HepG2 (cell line): ENCODE results near the gene CKS1B. TPM values are rescaled to one million over a fixed set of nuclear protein-coding genes. Genes with fewer than 3 reads are reported as not detected.
A peak's percentile ranks its signal among the peaks of the same experiment; 100 is the strongest.

ENCODE experiments used
- ATAC-seq: fragments of 200-7000 bp; cut with Tn5 transposase; 3 replicates; pipeline ENCODE4 v1.9.1; 2020; ENCODE audit warnings: mild to moderate bottlenecking, moderate library complexity
- BruUV-seq: library from RNA; stranded (reverse); fragments of 400-500 nt; replicated peaks from 2 replicates; lab custom pipeline; 2021; lab: Mats Ljungman, UMichigan
- CTCF ChIA-PET: fragments of 300-600 bp; formaldehyde crosslinking; extraction: SDS; loops from one replicate; lab custom pipeline; 2021; ENCODE audit warnings: low total read pairs, inconsistent platforms, low intra/inter-chr PET ratio; lab: Yijun Ruan, JAX
- POLR2A ChIA-PET: fragments of 350-600 bp; sonication (Branson Sonifier 250); formaldehyde crosslinking; loops from one replicate; lab custom pipeline; 2020; ENCODE audit warnings: antibody characterized with exemption, inconsistent platforms; lab: Yijun Ruan, JAX
- DNase-seq: peaks from one replicate; pipeline ENCODE4 v3.0.0-alpha.2; 2015; ENCODE audit warnings: low spot score
- FAIRE-seq: peaks from 3 replicates; lab custom pipeline; 2011; peaks lifted over from hg19 to GRCh38; lab: Jason Lieb, UNC
- H2AFZ ChIP-seq: one replicate; pipeline ENCODE4 v1.6.1; 2011; ENCODE audit warnings: low read length, inconsistent platforms
- H3K27ac ChIP-seq: fragments of 300-600 bp; 3 replicates; pipeline ENCODE4 v1.8.0; 2011; ENCODE audit warnings: mixed run types, mild to moderate bottlenecking, mixed read lengths, low read length, inconsistent platforms; ENCODE audit not compliant: insufficient read depth; ENCODE audit errors: extremely low read length
- H3K27me3 ChIP-seq, 2 experiments: fragments of 200-600 bp in 1 of 2; 2 replicates in 1 of 2; 3 replicates in 1 of 2; pipeline versions ENCODE4 v1.6.0 to v1.8.0; 2011; ENCODE audit warnings: low read length in 2 of 2, mild to moderate bottlenecking in 2 of 2, moderate library complexity in 2 of 2, inconsistent platforms in 1 of 2; ENCODE audit not compliant: insufficient read depth in 2 of 2, control insufficient read depth in 1 of 2
- H3K36me3 ChIP-seq, 2 experiments: fragments of 200-600 bp in 1 of 2; replicated peaks in 1 of 2; 2 replicates in 1 of 2; 3 replicates in 1 of 2; pipeline versions ENCODE4 v1.5.1 to v1.8.0; 2011; ENCODE audit warnings: low read length in 2 of 2, inconsistent platforms in 1 of 2; ENCODE audit not compliant: insufficient read depth in 2 of 2, control insufficient read depth in 1 of 2
- H3K4me1 ChIP-seq: 2 replicates; pipeline ENCODE4 v1.5.1; 2012; ENCODE audit warnings: low read length, inconsistent platforms; ENCODE audit not compliant: insufficient read depth
- H3K4me2 ChIP-seq: 2 replicates; pipeline ENCODE4 v1.6.0; 2011; ENCODE audit warnings: low read depth, low read length, inconsistent platforms
- H3K4me3 ChIP-seq, 3 experiments: fragments of 200-600 bp in 1 of 3; sonication (generic), shearing (Covaris generic) in 1 of 3; replicated peaks in 1 of 3; 2 replicates each; pipeline ENCODE4 v1.5.1; 2011 to 2016; ENCODE audit warnings: low read length in 3 of 3, inconsistent platforms in 2 of 3, low read depth in 2 of 3, mild to moderate bottlenecking in 2 of 3, control low read depth in 1 of 3, mixed read lengths in 1 of 3; ENCODE audit not compliant: insufficient read depth in 1 of 3
- H3K79me2 ChIP-seq: one replicate; pipeline ENCODE4 v1.6.1; 2011; ENCODE audit warnings: low read length, inconsistent platforms; ENCODE audit not compliant: insufficient read depth
- H3K9ac ChIP-seq: 2 replicates; pipeline ENCODE4 v1.6.0; 2011; ENCODE audit warnings: mild to moderate bottlenecking, low read depth, low read length, inconsistent platforms; ENCODE audit not compliant: insufficient read depth
- H3K9me3 ChIP-seq: 2 replicates; pipeline ENCODE4 v1.5.1; 2012; ENCODE audit warnings: mild to moderate bottlenecking, low read length
- H4K20me1 ChIP-seq: 2 replicates; pipeline ENCODE4 v1.6.0; 2011; ENCODE audit warnings: inconsistent platforms, mild to moderate bottlenecking, low read length, moderate library complexity; ENCODE audit not compliant: insufficient read depth
- CC2D1A ChIP-seq: sonication (generic); formaldehyde crosslinking; IDR thresholded peaks from 2 replicates; pipeline ENCODE4 v1.8.1; 2023; ENCODE audit warnings: mild to moderate bottlenecking, missing genetic modification reagents
- HOXA9 ChIP-seq: sonication (generic); formaldehyde crosslinking; IDR thresholded peaks from 2 replicates; pipeline ENCODE4 v1.8.1; 2022; ENCODE audit warnings: missing genetic modification reagents, mild to moderate bottlenecking, moderate library complexity, borderline replicate concordance
- KAT8 ChIP-seq: IDR thresholded peaks from 2 replicates; pipeline ENCODE4 v1.6.1; 2016; ENCODE audit warnings: missing genetic modification reagents, missing compliant biosample characterization
- RFX3 ChIP-seq: IDR thresholded peaks from 2 replicates; pipeline ENCODE4 v1.6.1; 2016; ENCODE audit warnings: missing biosample characterization, missing genetic modification reagents
- SOX5 ChIP-seq: IDR thresholded peaks from 2 replicates; pipeline ENCODE4 v1.6.1; 2016; ENCODE audit warnings: borderline replicate concordance
- SRF ChIP-seq: IDR thresholded peaks from 2 replicates; pipeline ENCODE4 v1.6.1; 2011; ENCODE audit warnings: mild to moderate bottlenecking, low read depth, low read length, moderate library complexity
- ZNF230 ChIP-seq: sonication (generic); formaldehyde crosslinking; IDR thresholded peaks from 2 replicates; pipeline ENCODE4 v1.4.0; 2020; ENCODE audit warnings: mild to moderate bottlenecking, missing genetic modification reagents
- ZNF33A ChIP-seq: sonication (generic); formaldehyde crosslinking; IDR thresholded peaks from 2 replicates; pipeline ENCODE4 v1.5.1; 2020; ENCODE audit warnings: missing genetic modification reagents, mild to moderate bottlenecking, moderate library complexity, borderline replicate concordance
- WGBS: methylation state at CpG from one replicate; pipeline ENCODE4 v1.1.6; 2017; ENCODE audit warnings: low lambda C conversion rate; 5-methylcytosine and 5-hydroxymethylcytosine counted together
- in situ Hi-C: cut with HindIII; loops from 2 replicates; pipeline ENCODE4 v1.10.0; 2017; ENCODE audit warnings: low pct_unique_long_range_greater_than_20kb; ENCODE audit not compliant: extremely low pct_ligation_motif_present
- intact Hi-C: fragments of 100-400 bp; cut with micrococcal nuclease; formaldehyde crosslinking; loops from one replicate; pipeline ENCODE4 v1.10.0; 2022; ENCODE audit not compliant: unreplicated experiment
- polyA plus RNA-seq, 8 experiments: library from polyadenylated mRNA; depleted of rRNA in 3 of 8; stranded (reverse) in 7 of 8; unstranded in 1 of 8; fragments of >200 nt; fragmentation: Illumina TruSeq in 4 of 8; extraction: Trizol in 4 of 8; gene quantifications; 2 replicates each; pipeline versions ENCODE4 v1.2.1 to v1.2.3, GENCODE V29; 2011 to 2016; ENCODE audit warnings: low read depth in 4 of 8, missing spikeins in 1 of 8, mixed read lengths in 1 of 8; ENCODE audit not compliant: insufficient read depth in 1 of 8
- total RNA-seq, 5 experiments: library from RNA; depleted of rRNA; stranded (reverse); fragments of >200 nt; fragmentation: Illumina TruSeq; extraction: Trizol; gene quantifications; 2 replicates each; pipeline ENCODE4 v1.2.3, GENCODE V29; 2016; ENCODE audit warnings: low read depth in 1 of 5
- TF ChIP-seq, protein P1 (sequence below): sonication (generic); formaldehyde crosslinking; IDR thresholded peaks from 2 replicates; pipeline ENCODE4 v1.4.0; 2020; ENCODE audit warnings: missing genetic modification reagents, borderline replicate concordance
- TF ChIP-seq, protein P2 (sequence below): sonication (generic); formaldehyde crosslinking; IDR thresholded peaks from 2 replicates; pipeline ENCODE4 v1.4.0; 2020; ENCODE audit warnings: low read depth, mild to moderate bottlenecking, missing genetic modification reagents

Gene CKS1B
- total and polyA plus RNA-seq, 2 of the 13 experiments (the other 11 are each of a cell fraction or from before 2014, with no cell fraction given), result 217 to 222 TPM

DNA sequence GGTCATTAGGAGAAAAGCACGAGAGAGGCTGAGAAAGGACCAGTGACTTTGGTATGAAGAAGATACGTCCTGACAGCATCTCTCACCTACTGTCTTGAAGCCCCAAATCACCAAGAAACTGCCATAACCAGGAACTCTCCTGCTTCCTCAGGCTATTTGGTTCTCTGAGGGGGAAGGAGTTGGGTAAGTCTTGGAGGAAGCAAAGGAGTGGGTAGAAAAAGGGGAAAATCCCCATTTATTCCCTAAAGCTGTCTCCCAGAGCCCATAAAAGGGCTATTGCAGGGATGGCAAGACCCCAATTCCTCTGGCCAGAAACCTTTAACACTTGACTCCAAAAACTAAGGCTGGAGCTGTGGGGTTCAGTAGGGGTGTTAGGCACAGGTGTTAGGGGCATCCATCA lies 16.4 kb upstream of the CKS1B start:
- Histone ChIP-seq H3K27me3 (no peaks in the 10 kb centered on the region; a peak in 1 of 5 replicates), H3K36me3 (peaks cover 4 to 15% of the 10 kb centered on the region in 2 experiments; a peak in 2 of 5 replicates), H3K4me2 (no peak overlapping the region), H3K4me3 (no peak overlapping the region), H3K4me1 (peaks cover 51% of the 10 kb centered on the region), H3K79me2 (peaks cover 17% of the 10 kb centered on the region), H3K9me3 (no peaks in the 10 kb centered on the region), H4K20me1 (no peaks in the 10 kb centered on the region), H2AFZ (no peak overlapping the region), H3K9ac (no peak overlapping the region), H3K27ac (no peak overlapping the region)
- intact Hi-C loops, result no loop called here
- 100% methylated on average over 2 of the region's 2 CpGs for WGBS
- CTCF ChIA-PET, result no interaction called here
- in situ Hi-C loops, result no loop called here
- TF ChIP-seq ZNF33A (CRISPR knock-in tag) (no peak), SRF (no peak), RFX3 (CRISPR knock-in tag) (no peak), HOXA9 (CRISPR knock-in tag) (no peak), ZNF230 (no peak), KAT8 (no peak), CC2D1A (CRISPR knock-in tag) (no peak), SOX5 (CRISPR knock-in tag) (no peak)
- TF ChIP-seq, protein P1, sequence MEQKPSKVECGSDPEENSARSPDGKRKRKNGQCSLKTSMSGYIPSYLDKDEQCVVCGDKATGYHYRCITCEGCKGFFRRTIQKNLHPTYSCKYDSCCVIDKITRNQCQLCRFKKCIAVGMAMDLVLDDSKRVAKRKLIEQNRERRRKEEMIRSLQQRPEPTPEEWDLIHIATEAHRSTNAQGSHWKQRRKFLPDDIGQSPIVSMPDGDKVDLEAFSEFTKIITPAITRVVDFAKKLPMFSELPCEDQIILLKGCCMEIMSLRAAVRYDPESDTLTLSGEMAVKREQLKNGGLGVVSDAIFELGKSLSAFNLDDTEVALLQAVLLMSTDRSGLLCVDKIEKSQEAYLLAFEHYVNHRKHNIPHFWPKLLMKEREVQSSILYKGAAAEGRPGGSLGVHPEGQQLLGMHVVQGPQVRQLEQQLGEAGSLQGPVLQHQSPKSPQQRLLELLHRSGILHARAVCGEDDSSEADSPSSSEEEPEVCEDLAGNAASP, result no peak
- TF ChIP-seq, protein P2, sequence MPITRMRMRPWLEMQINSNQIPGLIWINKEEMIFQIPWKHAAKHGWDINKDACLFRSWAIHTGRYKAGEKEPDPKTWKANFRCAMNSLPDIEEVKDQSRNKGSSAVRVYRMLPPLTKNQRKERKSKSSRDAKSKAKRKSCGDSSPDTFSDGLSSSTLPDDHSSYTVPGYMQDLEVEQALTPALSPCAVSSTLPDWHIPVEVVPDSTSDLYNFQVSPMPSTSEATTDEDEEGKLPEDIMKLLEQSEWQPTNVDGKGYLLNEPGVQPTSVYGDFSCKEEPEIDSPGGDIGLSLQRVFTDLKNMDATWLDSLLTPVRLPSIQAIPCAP (CRISPR knock-in tag), result no peak
- POLR2A ChIA-PET, result interaction anchor here (1.3 to 8.3 kb wide), 2 partner anchors 13 to 15 kb away, joined by 3 to 148 read pairs; partner anchors contain the start of genes CKS1B and SHC1
- DNase-seq (no peak), FAIRE-seq (no peak), ATAC-seq (no peak)
- TSS peak; percentile 14 for BruUV-seq
